HCT116 (cell line): Measurements from ENCODE around the gene TRIM37. TPM values are rescaled to one million over a fixed set of nuclear protein-coding genes. Genes with fewer than 3 reads are reported as not detected.
A peak's percentile ranks its signal among the peaks of the same experiment; 100 is the strongest.
"Not testable (repeated sequence)": the region's sequence is repeated elsewhere in the genome, so short reads cannot be mapped to it uniquely, and the experiment has no call there.

Source experiments
- ATAC-seq: fragments of 200-7000 bp; cut with Tn5 transposase; 2 replicates; pipeline ENCODE4 v1.9.1; 2020; ENCODE audit warnings: mild to moderate bottlenecking, moderate library complexity
- BruUV-seq: library from RNA; stranded (reverse); fragments of 400-500 nt; replicated peaks from 2 replicates; lab custom pipeline; 2021; lab: Mats Ljungman, UMichigan
- CTCF ChIA-PET: fragments of 300-600 bp; sonication (Branson Sonifier 250); formaldehyde crosslinking; loops from one replicate; lab custom pipeline; 2021; ENCODE audit warnings: antibody characterized with exemption; lab: Charles Lee
- POLR2A ChIA-PET: fragments of 300-600, 350-600 bp; sonication (Branson Sonifier 250); formaldehyde crosslinking; loops from one replicate; lab custom pipeline; 2021; ENCODE audit warnings: antibody characterized with exemption; lab: Charles Lee
- RAD21 ChIA-PET, 2 experiments: fragments of 300-600 bp; sonication (Branson Sonifier 250); formaldehyde crosslinking; loops; one replicate each; lab custom pipeline; 2023; ENCODE audit warnings: low total read pairs in 2 of 2; ENCODE audit not compliant: uncharacterized antibody in 2 of 2, unreplicated experiment in 2 of 2, low non-redundant PET in 1 of 2; lab: Charles Lee
- DNase-seq: peaks from one replicate; pipeline ENCODE4 v3.0.0-alpha.2; 2010; ENCODE audit warnings: low read depth, low spot score
- H2AFZ ChIP-seq: fragments of 200-600 bp; shearing (Covaris generic), sonication (generic); 2 replicates; pipeline ENCODE4 v1.6.1; 2017; ENCODE audit warnings: low read depth, mixed run types, mixed read lengths, antibody characterized with exemption, low read length; ENCODE audit not compliant: poor library complexity, severe bottlenecking
- H3K27ac ChIP-seq: 2 replicates; pipeline ENCODE4 v1.5.1; 2012; ENCODE audit warnings: low read depth, low read length
- H3K27me3 ChIP-seq: fragments of 200-600 bp; sonication (generic); 2 replicates; pipeline ENCODE4 v1.6.1; 2016; ENCODE audit warnings: mixed run types, low read length, mixed read lengths; ENCODE audit not compliant: insufficient read depth
- H3K36me3 ChIP-seq, 2 experiments: fragments of 200-500 bp in 1 of 2; fragments of 200-600 bp in 1 of 2; sonication (Bioruptor generic) in 1 of 2; sonication (generic) in 1 of 2; 2 replicates each; pipeline versions ENCODE4 v1.5.1 to v1.6.1; 2014 to 2016; ENCODE audit warnings: low read length in 2 of 2, inconsistent platforms in 1 of 2, mixed read lengths in 1 of 2, mixed run types in 1 of 2; ENCODE audit not compliant: insufficient read depth in 2 of 2, control insufficient read depth in 1 of 2
- H3K4me1 ChIP-seq, 2 experiments: fragments of 200-600 bp in 1 of 2; sonication (generic) in 1 of 2; 2 replicates each; pipeline versions ENCODE4 v1.5.1 to v1.6.1; 2012 to 2017; ENCODE audit warnings: low read length in 2 of 2, inconsistent platforms in 1 of 2, mild to moderate bottlenecking in 1 of 2, mixed read lengths in 1 of 2, mixed run types in 1 of 2, moderate library complexity in 1 of 2; ENCODE audit not compliant: insufficient read depth in 2 of 2, control insufficient read depth in 1 of 2
- H3K4me2 ChIP-seq: fragments of 200-600 bp; sonication (generic); 2 replicates; pipeline ENCODE4 v1.6.1; 2017; ENCODE audit warnings: mixed run types, low read length, mixed read lengths
- H3K4me3 ChIP-seq, 2 experiments: fragments of 200-600 bp in 1 of 2; sonication (generic) in 1 of 2; replicated peaks in 1 of 2; 2 replicates each; pipeline ENCODE4 v1.5.1; 2011 to 2016; ENCODE audit warnings: low read length in 2 of 2, control low read depth in 1 of 2, low read depth in 1 of 2, mild to moderate bottlenecking in 1 of 2, mixed read lengths in 1 of 2, mixed run types in 1 of 2
- H3K79me2 ChIP-seq: fragments of 200-600 bp; sonication (generic); 2 replicates; pipeline ENCODE4 v1.6.1; 2017; ENCODE audit warnings: mild to moderate bottlenecking, mixed run types, low read length, moderate library complexity, mixed read lengths; ENCODE audit not compliant: insufficient read depth
- H3K9ac ChIP-seq: fragments of 200-600 bp; sonication (generic); 2 replicates; pipeline ENCODE4 v1.6.1; 2016; ENCODE audit warnings: low read length, mixed read lengths
- H3K9me2 ChIP-seq: fragments of 200-600 bp; sonication (generic), shearing (Covaris generic); 2 replicates; pipeline ENCODE4 v1.6.1; 2017; ENCODE audit warnings: mixed run types, mild to moderate bottlenecking, moderate library complexity; ENCODE audit not compliant: insufficient read depth
- H3K9me3 ChIP-seq, 2 experiments: fragments of 200-500 bp in 1 of 2; fragments of 200-600 bp in 1 of 2; sonication (Bioruptor generic) in 1 of 2; sonication (generic) in 1 of 2; 2 replicates each; pipeline ENCODE4 v1.6.1; 2014 to 2017; ENCODE audit warnings: low read length in 2 of 2, mixed read lengths in 2 of 2, inconsistent platforms in 1 of 2, low read depth in 1 of 2, mild to moderate bottlenecking in 1 of 2, mixed run types in 1 of 2, moderate library complexity in 1 of 2; ENCODE audit not compliant: control insufficient read depth in 1 of 2, insufficient read depth in 1 of 2
- H4K20me1 ChIP-seq: fragments of 200-600 bp; sonication (generic), shearing (Covaris generic); 2 replicates; pipeline ENCODE4 v1.6.1; 2017; ENCODE audit warnings: mixed run types, mild to moderate bottlenecking, moderate library complexity; ENCODE audit not compliant: insufficient read depth
- CBX3 ChIP-seq: IDR thresholded peaks from 2 replicates; pipeline ENCODE4 v1.6.1; 2012; ENCODE audit warnings: low read depth
- ELF1 ChIP-seq: IDR thresholded peaks from 2 replicates; pipeline ENCODE4 v1.6.1; 2012; ENCODE audit warnings: low read depth, borderline replicate concordance
- EZH2 ChIP-seq: fragments of 200-600 bp; sonication (generic); IDR thresholded peaks from 2 replicates; pipeline ENCODE4 v1.6.1; 2017; ENCODE audit warnings: antibody characterized with exemption, mixed run types
- EZH2phosphoT487 ChIP-seq: fragments of 200-600 bp; IDR thresholded peaks from 2 replicates; pipeline ENCODE4 v1.6.1; 2018; ENCODE audit warnings: antibody characterized with exemption, borderline replicate concordance
- JUND ChIP-seq: IDR thresholded peaks from 2 replicates; pipeline ENCODE4 v1.6.1; 2012
- POLR2AphosphoS5 ChIP-seq: IDR thresholded peaks from 2 replicates; pipeline ENCODE4 v1.6.1; 2011; ENCODE audit warnings: mild to moderate bottlenecking, low read depth, low read length, moderate library complexity
- ZNF274 ChIP-seq: fragments of 200-500 bp; sonication (Bioruptor generic); IDR thresholded peaks from 2 replicates; pipeline ENCODE4 v1.6.1; 2014; ENCODE audit warnings: mild to moderate bottlenecking, low read depth, low read length, inconsistent platforms
- intact Hi-C: fragments of 100-400 bp; cut with micrococcal nuclease; formaldehyde crosslinking; loops from 2 replicates; pipeline ENCODE4 v1.10.0; 2022
- total RNA-seq: library from RNA; stranded (reverse); gene quantifications from one replicate; pipeline ENCODE4 v1.2.1, GENCODE V29; 2021; ENCODE audit not compliant: unreplicated experiment
- TF ChIP-seq, protein P1 (sequence below): IDR thresholded peaks from 2 replicates; pipeline ENCODE4 v1.6.1; 2011; ENCODE audit warnings: mild to moderate bottlenecking, low read length, moderate library complexity; ENCODE audit not compliant: insufficient replicate concordance; ENCODE audit errors: extremely low read depth
- TF ChIP-seq, protein P2 (sequence below): IDR thresholded peaks from 2 replicates; pipeline ENCODE4 v1.6.1; 2012; ENCODE audit warnings: low read depth
- TF ChIP-seq, protein P3 (sequence below): IDR thresholded peaks from 2 replicates; pipeline ENCODE4 v1.6.1; 2012

TRIM37 gene
- total RNA-seq, 1 experiment from 2014 or later, result 55.7 TPM

DNA sequence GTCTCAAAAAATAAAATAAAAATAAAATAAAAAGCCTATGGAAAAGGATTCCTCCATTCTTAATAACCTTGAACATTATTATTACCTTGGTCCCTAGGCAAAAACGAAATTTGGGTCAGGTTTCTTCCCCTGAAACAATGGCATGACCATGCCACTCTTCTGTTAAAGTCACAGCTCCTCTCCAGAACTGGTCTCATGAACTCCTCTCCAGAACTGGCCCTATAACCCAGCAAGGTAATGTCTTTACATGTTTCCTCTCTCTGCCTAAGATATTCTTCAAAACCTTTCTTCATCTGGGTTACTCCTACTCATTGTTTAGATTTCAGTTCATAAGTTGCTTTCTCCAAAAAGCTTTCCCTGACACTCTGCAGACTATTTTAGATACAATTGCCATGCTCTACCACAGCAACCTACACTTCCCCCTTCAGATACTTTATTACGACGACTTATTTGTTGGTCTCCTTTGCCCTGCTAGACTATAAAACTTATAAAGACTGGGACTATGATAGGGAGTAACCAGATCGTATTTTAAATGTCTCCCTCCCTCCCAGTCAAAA, 13.5 kb downstream of the TRIM37 start:
- H3K36me3 ChIP-seq, result peaks cover 9 to 20% of the 10 kb centered on the region in 2 experiments

DNA sequence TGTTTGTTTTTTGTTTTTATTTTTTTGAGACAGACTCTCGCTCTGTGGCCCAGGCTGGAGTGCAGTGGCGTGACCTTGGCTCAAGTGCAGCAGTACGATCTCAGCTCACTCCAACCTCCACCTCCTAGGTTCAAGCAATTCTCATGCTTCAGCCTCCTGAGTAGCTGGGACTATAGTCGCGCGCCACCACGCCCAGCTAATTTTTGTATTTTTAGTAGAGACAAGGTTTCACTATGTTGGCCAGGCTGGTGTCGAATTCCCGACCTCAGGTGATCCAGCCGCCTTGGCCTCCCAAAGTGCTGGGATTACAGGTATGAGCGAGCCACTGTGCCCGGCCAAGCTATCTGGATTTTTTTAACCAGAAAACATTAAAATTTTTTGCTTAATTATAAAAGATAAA, 16.1 kb downstream of the TRIM37 start:
- Histone ChIP-seq H3K4me1 (peaks cover 32 to 33% of the 10 kb centered on the region in 2 experiments), H3K36me3 (peaks cover 13 to 16% of the 10 kb centered on the region in 2 experiments), H3K79me2 (peaks cover 59% of the 10 kb centered on the region)
- H3K27ac ChIP-seq, H3K27me3 ChIP-seq, ATAC-seq, H2AFZ ChIP-seq, H3K9me2 ChIP-seq, H4K20me1 ChIP-seq, H3K9me3 ChIP-seq, H3K4me3 ChIP-seq, BruUV-seq, DNase-seq, CTCF ChIA-PET, H3K9ac ChIP-seq, POLR2A ChIA-PET, intact Hi-C loops, H3K4me2 ChIP-seq, RAD21 ChIA-PET: not testable (repeated sequence)

More for the DNA sequence above, 13.5 kb downstream of the TRIM37 start:
- Histone ChIP-seq H3K27me3 (no peaks in the 10 kb centered on the region), H3K4me2 (peak overlapping the region; percentile 45), H4K20me1 (no peaks in the 10 kb centered on the region), H3K4me3 (no peak overlapping the region), H2AFZ (no peak overlapping the region), H3K9me2 (no peaks in the 10 kb centered on the region), H3K9ac (peak overlapping the region; percentile 2; the same call in 1 of the 2 replicates), H3K27ac (no peak overlapping the region), H3K79me2 (peaks cover 74% of the 10 kb centered on the region), H3K9me3 (no peaks in the 10 kb centered on the region), H3K4me1 (peaks cover 32 to 35% of the 10 kb centered on the region in 2 experiments)
- no TSS peak for BruUV-seq
- ChIA-PET CTCF (no interaction called here), POLR2A (no interaction called here), RAD21 (no interaction called here)
- DNase-seq (no peak), ATAC-seq (peak; percentile 23)
- intact Hi-C loops, result no loop called here
- TF ChIP-seq, protein P1, sequence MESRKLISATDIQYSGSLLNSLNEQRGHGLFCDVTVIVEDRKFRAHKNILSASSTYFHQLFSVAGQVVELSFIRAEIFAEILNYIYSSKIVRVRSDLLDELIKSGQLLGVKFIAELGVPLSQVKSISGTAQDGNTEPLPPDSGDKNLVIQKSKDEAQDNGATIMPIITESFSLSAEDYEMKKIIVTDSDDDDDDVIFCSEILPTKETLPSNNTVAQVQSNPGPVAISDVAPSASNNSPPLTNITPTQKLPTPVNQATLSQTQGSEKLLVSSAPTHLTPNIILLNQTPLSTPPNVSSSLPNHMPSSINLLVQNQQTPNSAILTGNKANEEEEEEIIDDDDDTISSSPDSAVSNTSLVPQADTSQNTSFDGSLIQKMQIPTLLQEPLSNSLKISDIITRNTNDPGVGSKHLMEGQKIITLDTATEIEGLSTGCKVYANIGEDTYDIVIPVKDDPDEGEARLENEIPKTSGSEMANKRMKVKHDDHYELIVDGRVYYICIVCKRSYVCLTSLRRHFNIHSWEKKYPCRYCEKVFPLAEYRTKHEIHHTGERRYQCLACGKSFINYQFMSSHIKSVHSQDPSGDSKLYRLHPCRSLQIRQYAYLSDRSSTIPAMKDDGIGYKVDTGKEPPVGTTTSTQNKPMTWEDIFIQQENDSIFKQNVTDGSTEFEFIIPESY, result no peak
- TF ChIP-seq EZH2 (no peak), EZH2phosphoT487 (no peak), CBX3 (no peak), ZNF274 (no peak), ELF1 (no peak), JUND (no peak), POLR2AphosphoS5 (no peak)
- TF ChIP-seq, protein P2, sequence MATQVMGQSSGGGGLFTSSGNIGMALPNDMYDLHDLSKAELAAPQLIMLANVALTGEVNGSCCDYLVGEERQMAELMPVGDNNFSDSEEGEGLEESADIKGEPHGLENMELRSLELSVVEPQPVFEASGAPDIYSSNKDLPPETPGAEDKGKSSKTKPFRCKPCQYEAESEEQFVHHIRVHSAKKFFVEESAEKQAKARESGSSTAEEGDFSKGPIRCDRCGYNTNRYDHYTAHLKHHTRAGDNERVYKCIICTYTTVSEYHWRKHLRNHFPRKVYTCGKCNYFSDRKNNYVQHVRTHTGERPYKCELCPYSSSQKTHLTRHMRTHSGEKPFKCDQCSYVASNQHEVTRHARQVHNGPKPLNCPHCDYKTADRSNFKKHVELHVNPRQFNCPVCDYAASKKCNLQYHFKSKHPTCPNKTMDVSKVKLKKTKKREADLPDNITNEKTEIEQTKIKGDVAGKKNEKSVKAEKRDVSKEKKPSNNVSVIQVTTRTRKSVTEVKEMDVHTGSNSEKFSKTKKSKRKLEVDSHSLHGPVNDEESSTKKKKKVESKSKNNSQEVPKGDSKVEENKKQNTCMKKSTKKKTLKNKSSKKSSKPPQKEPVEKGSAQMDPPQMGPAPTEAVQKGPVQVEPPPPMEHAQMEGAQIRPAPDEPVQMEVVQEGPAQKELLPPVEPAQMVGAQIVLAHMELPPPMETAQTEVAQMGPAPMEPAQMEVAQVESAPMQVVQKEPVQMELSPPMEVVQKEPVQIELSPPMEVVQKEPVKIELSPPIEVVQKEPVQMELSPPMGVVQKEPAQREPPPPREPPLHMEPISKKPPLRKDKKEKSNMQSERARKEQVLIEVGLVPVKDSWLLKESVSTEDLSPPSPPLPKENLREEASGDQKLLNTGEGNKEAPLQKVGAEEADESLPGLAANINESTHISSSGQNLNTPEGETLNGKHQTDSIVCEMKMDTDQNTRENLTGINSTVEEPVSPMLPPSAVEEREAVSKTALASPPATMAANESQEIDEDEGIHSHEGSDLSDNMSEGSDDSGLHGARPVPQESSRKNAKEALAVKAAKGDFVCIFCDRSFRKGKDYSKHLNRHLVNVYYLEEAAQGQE, result no peak
- TF ChIP-seq, protein P3, sequence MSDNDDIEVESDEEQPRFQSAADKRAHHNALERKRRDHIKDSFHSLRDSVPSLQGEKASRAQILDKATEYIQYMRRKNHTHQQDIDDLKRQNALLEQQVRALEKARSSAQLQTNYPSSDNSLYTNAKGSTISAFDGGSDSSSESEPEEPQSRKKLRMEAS, result no peak
